NB4 (cell line): Measurements from ENCODE around the gene NSMCE1.

Experiments used
- CTCF ChIP-seq: IDR thresholded peaks from one replicate; pipeline ENCODE4 v1.5.1; 2012; ENCODE audit warnings: low read depth, low read length
- POLR2A ChIP-seq: IDR thresholded peaks from 2 replicates; pipeline ENCODE4 v1.6.1; 2011; ENCODE audit warnings: mild to moderate bottlenecking; ENCODE audit not compliant: insufficient read length; ENCODE audit errors: extremely low read depth

GRCh38 chr16:27199736-27200135 is 68.8 kb downstream of the NSMCE1 start:
- TF ChIP-seq CTCF (no peak), POLR2A (no peak)
